Thyroid gland (tissue), 4 donors: ENCODE results near the gene SURF1. TPM values are rescaled to one million over a fixed set of nuclear protein-coding genes. Genes with fewer than 3 reads are reported as not detected.

Experiments
- DNase-seq, 2 donors: peaks; one replicate each; pipeline ENCODE4 v3.0.0-alpha.2; 2019
- H3K27ac ChIP-seq, 3 donors: fragments of 200-600 bp; sonication (generic); 1 replicate in 2 of 3; 2 replicates in 1 of 3; pipeline ENCODE4 v1.5.1; 2016 to 2019; ENCODE audit warnings: mild to moderate bottlenecking in 1 of 3, moderate library complexity in 1 of 3
- H3K27me3 ChIP-seq: fragments of 200-600 bp; sonication (generic); one replicate; pipeline ENCODE4 v1.5.1; 2019
- H3K36me3 ChIP-seq, 2 donors: fragments of 200-600 bp; sonication (generic); one replicate each; pipeline ENCODE4 v1.5.1; 2016 to 2019
- H3K4me1 ChIP-seq, 2 donors: fragments of 200-600 bp; sonication (generic); one replicate each; pipeline ENCODE4 v1.5.1; 2017 to 2019
- H3K4me3 ChIP-seq, 3 donors: fragments of 200-600 bp; sonication (generic); replicated peaks in 1 of 3; 1 replicate in 2 of 3; 2 replicates in 1 of 3; pipeline ENCODE4 v1.5.1; 2016; ENCODE audit warnings: mild to moderate bottlenecking in 1 of 3
- H3K9me3 ChIP-seq: fragments of 200-600 bp; sonication (generic); one replicate; pipeline ENCODE4 v1.5.1; 2017
- POLR2A ChIP-seq, 2 donors: fragments of 450-650 bp; IDR thresholded peaks; one replicate each; pipeline ENCODE4 v1.6.1; 2017; ENCODE audit warnings: antibody characterized with exemption in 2 of 2, mild to moderate bottlenecking in 2 of 2, moderate library complexity in 1 of 2
- WGBS, 2 donors: methylation state at CpG; one replicate each; pipeline ENCODE4 v1.1.5; 2017; 5-methylcytosine and 5-hydroxymethylcytosine counted together
- intact Hi-C: fragments of 100-400 bp; cut with DNase I; formaldehyde crosslinking; loops from one replicate; pipeline ENCODE4 v1.15.1; 2023
- total RNA-seq, 4 donors: library from RNA; depleted of rRNA; stranded (reverse); fragments of >200 nt; gene quantifications; one replicate each; pipeline ENCODE4 v1.2.3, GENCODE V29; 2016
- TF ChIP-seq, protein P1 (sequence below), 6 experiments: fragments of 200-600 bp in 3 of 6; fragments of 450-650 bp in 3 of 6; sonication (generic) in 3 of 6; IDR thresholded peaks; one replicate each; pipeline ENCODE4 v1.5.1; 2016 to 2019; ENCODE audit warnings: antibody characterized with exemption in 6 of 6, mild to moderate bottlenecking in 2 of 6, inconsistent platforms in 1 of 6, moderate library complexity in 1 of 6

SURF1 gene
- total RNA-seq, 4 donors from 2014 or later = 51.5 to 82.7 (median 64.7) TPM

DNA sequence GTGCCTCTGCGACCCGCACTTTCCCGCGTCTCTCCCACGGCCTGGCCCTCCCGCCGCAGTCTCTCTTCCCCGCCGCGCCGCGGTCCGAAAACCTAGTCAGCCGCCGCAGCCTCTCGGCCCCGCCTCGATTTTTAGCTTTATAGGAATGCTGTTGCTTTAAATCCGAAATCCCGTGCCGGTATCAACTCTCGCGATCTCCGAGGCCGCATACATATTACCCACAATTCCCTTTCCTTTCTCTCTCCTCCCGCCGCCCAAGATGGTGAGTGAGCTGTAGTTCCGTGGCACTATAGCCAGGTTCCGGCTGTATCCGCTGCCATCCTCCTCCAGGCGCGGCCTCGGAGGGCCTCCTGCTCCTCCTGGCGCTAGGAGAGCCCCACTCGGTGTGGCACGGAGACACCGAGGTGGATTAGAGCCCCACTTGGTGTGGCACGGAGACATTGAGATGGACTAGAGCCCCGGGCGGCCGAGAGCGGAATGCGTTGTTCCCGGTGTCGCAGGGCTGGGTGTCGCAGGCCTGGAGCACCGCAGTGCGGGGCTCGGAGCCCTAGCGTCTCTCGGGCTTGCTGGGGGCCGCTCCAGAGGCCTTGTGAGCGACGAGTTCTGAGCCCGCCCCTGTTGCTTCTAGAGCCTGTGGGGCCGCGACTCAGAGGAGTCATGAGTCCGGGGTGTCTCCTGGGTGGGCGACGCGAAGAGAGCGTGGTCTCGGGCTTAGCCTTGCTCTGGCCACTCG, 8.1 kb downstream of the SURF1 start, which contains the start of the genes MED22 and RPL7A:
MED22 (minus strand) TSS at position 147 of the 733 bp plus-strand sequence. CDS start 1,469 bp downstream, outside the sequence.
RPL7A (plus strand) TSS at position 234 of the 733 bp plus-strand sequence; CDS start at position 260, 26 bp downstream.
- Histone ChIP-seq H3K36me3 (peaks cover 50 to 57% of the 10 kb centered on the region in 2 donors), H3K4me3 (peak within 1 kb of the TSS; percentile 81 to 98 (median 87)), H3K27me3 (no peaks in the 10 kb centered on the region), H3K4me1 (peaks cover 16 to 22% of the 10 kb centered on the region in 2 donors), H3K9me3 (no peaks in the 10 kb centered on the region), H3K27ac (peak within 1 kb of the TSS; percentile 77 to 91 (median 88))
- peak in 1 of 2 donors; percentile 84 for TF ChIP-seq POLR2A (IDR thresholded peaks at IDR 0.05)
- TF ChIP-seq, protein P1, sequence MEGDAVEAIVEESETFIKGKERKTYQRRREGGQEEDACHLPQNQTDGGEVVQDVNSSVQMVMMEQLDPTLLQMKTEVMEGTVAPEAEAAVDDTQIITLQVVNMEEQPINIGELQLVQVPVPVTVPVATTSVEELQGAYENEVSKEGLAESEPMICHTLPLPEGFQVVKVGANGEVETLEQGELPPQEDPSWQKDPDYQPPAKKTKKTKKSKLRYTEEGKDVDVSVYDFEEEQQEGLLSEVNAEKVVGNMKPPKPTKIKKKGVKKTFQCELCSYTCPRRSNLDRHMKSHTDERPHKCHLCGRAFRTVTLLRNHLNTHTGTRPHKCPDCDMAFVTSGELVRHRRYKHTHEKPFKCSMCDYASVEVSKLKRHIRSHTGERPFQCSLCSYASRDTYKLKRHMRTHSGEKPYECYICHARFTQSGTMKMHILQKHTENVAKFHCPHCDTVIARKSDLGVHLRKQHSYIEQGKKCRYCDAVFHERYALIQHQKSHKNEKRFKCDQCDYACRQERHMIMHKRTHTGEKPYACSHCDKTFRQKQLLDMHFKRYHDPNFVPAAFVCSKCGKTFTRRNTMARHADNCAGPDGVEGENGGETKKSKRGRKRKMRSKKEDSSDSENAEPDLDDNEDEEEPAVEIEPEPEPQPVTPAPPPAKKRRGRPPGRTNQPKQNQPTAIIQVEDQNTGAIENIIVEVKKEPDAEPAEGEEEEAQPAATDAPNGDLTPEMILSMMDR (IDR thresholded peaks at IDR 0.05) = peak in 1 of 6 experiments; percentile 24
- intact Hi-C loops = no loop called here
- WGBS, 2 donors = 0% methylated on average over 35 to 37 of the region's 64 CpGs
- peak; percentile 94 to 95 for DNase-seq

DNA sequence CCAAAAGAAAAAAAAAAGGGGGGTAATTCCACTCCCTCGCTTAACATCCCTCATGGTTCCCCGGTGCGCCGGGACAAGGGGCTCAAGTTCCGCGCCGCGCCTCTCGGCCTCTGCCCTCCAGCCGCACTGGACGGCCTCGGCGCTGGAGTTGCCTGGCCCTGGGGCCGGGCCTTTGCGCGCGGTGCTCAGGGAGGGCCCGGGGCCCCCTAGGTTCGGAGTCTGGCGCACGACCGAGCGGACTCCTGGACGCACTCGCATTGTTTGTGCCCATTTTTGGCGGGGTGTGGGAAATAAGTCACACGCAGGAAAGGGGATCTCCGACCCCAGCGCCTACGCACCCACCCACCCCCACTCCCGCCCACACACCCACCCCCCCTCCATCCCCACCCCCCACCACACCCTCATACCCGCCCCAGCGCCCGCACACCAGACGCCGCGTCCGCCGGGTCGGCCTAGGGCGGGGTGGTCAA, 8.7 kb downstream of the SURF1 start:
- intact Hi-C loops = no loop called here
- peak overlapping the region in 2 of 3 donors; percentile 88 to 91 for H3K27ac ChIP-seq
- H3K27me3 ChIP-seq = no peaks in the 10 kb centered on the region
- TF ChIP-seq, protein P1 (IDR thresholded peaks at IDR 0.05) = no peak
- no peak for TF ChIP-seq POLR2A (IDR thresholded peaks at IDR 0.05)
- H3K9me3 ChIP-seq = no peaks in the 10 kb centered on the region
- H3K36me3 ChIP-seq = peaks cover 52 to 58% of the 10 kb centered on the region in 2 donors
- 0 to 1% methylated on average over 15 to 26 of the region's 41 CpGs for WGBS, 2 donors
- H3K4me1 ChIP-seq = peaks cover 16 to 22% of the 10 kb centered on the region in 2 donors
- peak; percentile 32 to 41 for DNase-seq
- peak overlapping the region; percentile 81 to 98 (median 87) for H3K4me3 ChIP-seq

DNA sequence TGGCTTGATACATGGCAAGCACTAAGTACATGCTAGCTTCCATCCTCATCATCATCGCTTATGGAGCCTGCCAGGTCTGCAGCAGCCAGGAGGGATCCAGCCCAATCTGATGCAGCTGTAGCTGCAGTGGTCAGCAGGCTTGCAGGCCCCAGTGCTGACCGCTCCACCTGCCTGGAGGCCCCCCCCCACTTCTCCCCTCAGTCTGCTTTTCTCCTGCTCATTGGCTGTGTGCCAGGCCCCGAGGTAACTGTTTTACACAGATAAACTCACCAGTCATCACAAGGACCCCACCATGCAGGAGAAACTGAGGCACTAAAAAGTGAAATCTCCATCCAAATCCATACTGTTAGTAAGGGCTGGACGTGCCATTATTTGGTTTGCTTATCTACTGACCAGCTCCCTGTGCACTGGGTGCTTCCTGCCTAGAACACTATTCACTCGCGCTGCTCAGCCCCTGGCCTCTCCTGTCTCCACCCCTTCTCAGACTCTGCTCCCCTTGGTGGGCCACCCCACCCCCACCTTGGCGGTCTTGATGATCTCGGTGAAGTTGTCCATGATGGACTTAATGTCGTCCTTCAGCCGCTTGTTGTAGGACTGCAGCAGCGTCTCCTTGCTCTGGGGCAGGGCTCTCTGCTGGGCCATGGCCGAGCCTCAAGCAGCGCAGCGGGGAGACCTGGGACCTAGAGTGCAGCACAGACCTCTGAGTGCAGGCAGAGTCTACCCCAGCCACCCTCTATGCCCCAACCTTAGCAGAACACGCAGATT, 10.1 kb downstream of the SURF1 start:
- H3K4me1 ChIP-seq = peaks cover 16 to 22% of the 10 kb centered on the region in 2 donors
- TF ChIP-seq, protein P1 (IDR thresholded peaks at IDR 0.05) = no peak
- H3K9me3 ChIP-seq = no peaks in the 10 kb centered on the region
- H3K4me3 ChIP-seq = peak overlapping the region in 1 of 3 donors; percentile 98
- H3K27me3 ChIP-seq = no peaks in the 10 kb centered on the region
- H3K36me3 ChIP-seq = peaks cover 44 to 49% of the 10 kb centered on the region in 2 donors
- DNase-seq = peak in 1 of 2 donors; percentile 21
- WGBS, 2 donors = 79% methylated on average over 15 of the region's 15 CpGs
- intact Hi-C loops = no loop called here
- H3K27ac ChIP-seq = peak overlapping the region in 1 of 3 donors; percentile 25

DNA sequence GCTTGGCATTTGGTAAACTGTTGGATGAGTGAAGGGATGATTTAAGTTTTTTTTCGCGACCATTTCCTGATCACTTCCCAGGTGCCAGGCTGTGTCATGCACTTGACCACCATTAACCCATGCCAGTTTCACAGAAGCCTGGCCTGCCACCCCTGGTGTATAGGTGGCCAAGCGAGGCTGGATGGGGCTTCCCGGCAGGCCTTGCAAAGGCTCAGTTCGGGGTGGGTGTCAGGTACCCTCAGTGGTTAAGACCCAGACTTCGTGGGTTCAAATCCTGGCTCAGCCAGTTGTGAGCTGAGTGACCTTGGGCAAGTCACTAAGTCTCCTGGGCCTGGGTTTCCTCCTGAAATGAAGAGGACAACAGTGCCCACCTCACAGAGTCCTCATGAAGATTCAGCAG, 10.7 kb downstream of the SURF1 start:
- Histone ChIP-seq H3K4me1 (peaks cover 16 to 22% of the 10 kb centered on the region in 2 donors), H3K27ac (no peak overlapping the region), H3K9me3 (no peaks in the 10 kb centered on the region), H3K4me3 (no peak overlapping the region), H3K36me3 (peaks cover 38 to 46% of the 10 kb centered on the region in 2 donors), H3K27me3 (no peaks in the 10 kb centered on the region)
- DNase-seq = no peak
- WGBS, 2 donors = 97 to 99% methylated on average over 4 to 6 of the region's 6 CpGs
- TF ChIP-seq, protein P1 (IDR thresholded peaks at IDR 0.05) = no peak
- no peak for TF ChIP-seq POLR2A (IDR thresholded peaks at IDR 0.05)
- intact Hi-C loops = no loop called here
